ENCODE measurements around the gene DHX29.
"Not testable (repeated sequence)": the region's sequence is repeated elsewhere in the genome, so short reads cannot be mapped to it uniquely, and the experiment has no call there.

Gene DHX29

GRCh38 chr5:55307383-55308253 is at the start of gene DHX29, which contains the start of gene MTREX:
DHX29 (minus strand) TSS chr5:55307694; CDS start chr5:55307573, 121 bp downstream.
MTREX (plus strand) TSS chr5:55307989; CDS start chr5:55308014, 25 bp downstream.
- peak; percentile 95 for DNase-seq

GRCh38 chr5:55356896-55357295 is 49.4 kb upstream of the DHX29 start:
- no peak for DNase-seq

DNA sequence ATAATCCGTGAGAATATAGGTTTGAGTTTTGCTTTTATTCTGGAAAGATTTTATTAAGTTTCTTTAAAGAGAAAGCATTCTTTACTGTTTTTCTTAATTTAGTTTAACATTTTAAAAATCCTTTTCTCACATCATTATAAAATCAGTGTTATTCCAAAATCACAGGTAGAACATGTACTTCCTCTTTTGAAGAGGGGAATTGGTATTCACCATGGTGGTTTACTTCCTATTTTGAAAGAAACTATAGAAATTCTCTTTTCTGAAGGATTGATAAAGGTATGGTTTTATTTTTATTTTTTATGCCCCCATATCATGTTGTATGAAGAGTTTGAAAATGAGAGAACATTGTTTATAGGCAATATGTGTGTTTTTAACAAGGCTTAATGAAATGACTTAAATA is 43.3 kb upstream of the DHX29 start:
- no peak for DNase-seq

DNA sequence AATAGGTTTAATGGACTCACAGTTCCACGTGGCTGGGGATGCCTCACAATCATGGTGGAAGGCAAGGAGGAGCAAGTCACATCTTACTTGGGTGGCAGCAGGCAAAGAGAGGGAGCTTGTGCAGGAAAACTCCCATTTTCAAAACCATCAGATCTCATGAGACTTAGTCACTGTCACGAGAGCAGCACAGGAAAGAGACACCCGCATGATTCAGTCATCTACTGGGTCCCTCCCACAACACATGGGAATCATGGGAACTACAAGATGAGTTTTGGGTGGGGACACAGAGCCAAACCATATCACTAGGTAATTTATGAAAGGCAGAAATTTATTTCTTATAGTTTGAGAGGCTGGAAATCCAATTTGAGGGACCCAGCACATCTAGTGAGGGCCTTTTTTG is 40.3 kb upstream of the DHX29 start:
- no peak for DNase-seq

DNA sequence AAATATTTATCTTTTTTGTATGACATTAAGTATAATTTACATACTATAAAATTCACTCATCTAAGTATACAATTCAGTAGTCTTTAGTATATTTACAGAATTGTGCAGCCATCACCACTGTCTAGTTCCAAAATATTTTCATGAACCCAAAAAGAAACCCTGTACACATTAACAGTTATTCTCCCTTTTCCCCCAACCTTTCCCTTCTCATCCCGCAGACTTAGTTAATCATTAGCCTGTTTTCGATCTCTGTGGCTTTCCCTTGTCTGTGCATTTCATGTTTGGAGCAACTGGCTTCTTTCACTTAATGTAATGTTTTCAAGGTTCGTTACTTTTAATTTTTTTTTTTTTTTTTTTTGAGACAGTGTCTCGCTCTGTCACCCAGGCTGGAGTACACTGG is 37.8 kb upstream of the DHX29 start:
- DNase-seq, result no peak

DNA sequence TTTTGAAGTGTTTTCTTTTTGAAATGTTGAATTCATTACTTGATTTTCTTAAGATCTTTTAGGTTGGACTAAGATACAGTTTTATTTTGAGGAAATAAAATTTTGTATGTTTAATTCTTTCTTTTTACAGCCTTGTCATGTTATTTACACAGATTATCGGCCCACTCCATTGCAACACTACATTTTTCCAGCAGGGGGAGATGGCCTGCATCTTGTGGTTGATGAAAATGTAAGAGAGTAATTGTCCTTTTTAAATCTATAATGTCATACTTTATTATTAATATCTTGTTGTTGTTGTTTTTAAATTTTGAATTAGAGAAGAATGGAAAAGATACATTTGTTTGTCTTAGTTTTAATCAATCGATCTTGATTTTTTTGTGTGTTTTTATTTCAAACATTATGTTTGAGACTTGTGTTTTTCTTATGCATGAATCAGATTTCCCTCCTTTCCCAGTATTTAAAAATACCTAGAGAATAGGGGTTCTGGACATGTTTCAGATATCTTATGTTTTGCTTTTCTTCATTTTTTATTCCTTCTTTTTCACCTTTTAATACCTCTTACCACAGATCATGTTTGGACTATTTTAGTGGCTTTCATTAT is 37.0 kb upstream of the DHX29 start:
- peak; percentile 81 for DNase-seq

GRCh38 chr5:55343609-55344008 is 36.1 kb upstream of the DHX29 start:
- DNase-seq, result no peak

DNA sequence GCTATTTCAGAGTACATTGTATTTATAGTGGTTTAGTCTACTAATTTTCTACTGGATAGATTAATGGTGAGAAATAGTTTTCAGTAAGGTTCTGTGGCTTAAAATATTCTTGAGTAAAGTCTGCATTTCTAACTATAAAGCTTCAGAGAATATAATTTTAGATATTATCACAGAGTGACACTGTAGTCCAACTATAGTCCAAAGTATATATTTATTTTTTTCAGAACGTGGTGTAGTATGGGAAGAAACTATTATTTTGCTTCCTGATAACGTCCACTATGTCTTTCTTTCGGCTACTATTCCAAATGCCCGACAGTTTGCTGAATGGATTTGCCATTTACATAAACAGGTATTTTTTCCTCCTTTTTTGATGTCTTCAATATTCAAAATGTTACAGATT is 35.6 kb upstream of the DHX29 start:
- no peak for DNase-seq

DNA sequence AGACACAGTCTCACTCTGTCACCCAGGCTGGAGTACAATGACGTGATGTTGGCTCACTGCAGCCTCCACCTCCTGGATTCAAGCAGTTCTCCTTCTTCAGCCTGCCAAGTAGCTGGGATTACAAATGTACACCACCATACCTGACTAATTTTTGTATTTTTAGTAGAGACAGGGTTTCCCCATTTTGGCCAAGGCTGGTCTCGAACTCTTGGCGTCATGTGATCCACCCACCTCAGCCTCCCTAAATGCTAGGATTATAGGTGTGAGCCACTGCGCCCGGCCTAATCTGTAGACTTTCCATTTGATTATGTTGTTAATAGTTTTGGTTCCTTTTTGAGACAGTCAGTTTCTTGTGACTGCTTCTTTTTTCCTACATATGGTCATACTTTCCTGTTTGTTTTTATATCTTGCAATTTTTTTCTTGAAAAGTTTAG is 31.3 kb upstream of the DHX29 start:
- peak; percentile 68 for DNase-seq

GRCh38 chr5:55338092-55338613 is 30.7 kb upstream of the DHX29 start:
- no peak for DNase-seq

GRCh38 chr5:55333811-55334210 is 26.3 kb upstream of the DHX29 start:
- DNase-seq, result no peak

DNA sequence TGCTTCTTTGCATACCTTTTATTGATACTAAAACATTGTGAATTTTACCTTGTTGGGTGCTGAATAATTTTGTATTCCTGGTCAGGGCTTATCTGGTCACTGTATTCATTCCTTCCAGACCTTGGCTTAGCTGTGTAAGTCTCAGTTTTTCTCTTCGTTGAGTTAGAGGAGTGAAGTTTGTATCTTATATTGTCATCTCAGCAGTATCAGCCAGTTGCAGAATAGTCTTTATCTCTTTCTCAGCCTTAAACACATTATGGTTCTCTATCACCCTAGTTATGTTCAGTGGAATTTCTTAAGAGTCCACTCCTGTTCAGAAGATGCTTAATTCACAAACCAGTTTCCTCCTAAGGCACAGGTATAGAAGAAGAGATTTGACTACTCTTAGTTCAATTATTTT is 25.5 kb upstream of the DHX29 start:
- DNase-seq, result no peak

DNA sequence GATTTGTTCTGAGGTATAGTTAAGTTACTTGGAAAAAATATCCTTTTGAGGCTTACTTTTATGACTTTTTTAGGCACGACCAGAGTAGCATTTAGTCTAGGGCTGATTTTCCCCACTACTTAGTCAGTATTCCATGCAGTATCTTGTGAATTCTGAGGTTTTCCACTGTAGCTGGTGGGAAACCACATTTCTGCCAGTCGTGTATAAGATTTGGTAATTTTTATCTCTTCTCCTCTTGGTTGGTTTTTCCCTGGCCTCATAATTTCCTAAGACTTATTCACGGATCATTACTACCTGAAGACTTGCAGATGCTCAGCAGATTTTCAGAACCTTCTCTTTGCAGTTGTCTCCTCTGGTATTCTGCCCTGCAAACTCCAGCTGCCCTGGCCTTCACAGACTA is 23.8 kb upstream of the DHX29 start:
- DNase-seq, result no peak

GRCh38 chr5:55327281-55327680 is 19.8 kb upstream of the DHX29 start:
- no peak for DNase-seq

DNA sequence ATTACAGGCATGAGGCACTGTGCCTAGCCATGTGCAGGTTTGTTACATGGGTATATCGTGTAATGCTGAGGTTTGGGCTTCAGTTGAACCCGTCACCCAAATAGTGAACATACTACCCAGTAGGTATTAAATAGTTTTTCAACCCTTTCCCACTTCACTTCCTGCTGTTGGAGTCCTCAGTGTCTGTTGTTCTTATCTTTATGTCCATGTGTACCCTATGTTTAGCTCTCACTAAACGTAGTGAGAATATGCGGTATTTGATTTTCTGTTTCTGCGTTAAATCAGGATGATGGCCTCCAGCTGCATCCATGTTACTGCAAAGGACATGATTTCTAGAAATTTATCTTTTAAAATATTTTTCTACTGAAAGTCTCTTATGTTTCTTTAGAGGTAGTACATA is 18.1 kb upstream of the DHX29 start:
- DNase-seq, result no peak

DNA sequence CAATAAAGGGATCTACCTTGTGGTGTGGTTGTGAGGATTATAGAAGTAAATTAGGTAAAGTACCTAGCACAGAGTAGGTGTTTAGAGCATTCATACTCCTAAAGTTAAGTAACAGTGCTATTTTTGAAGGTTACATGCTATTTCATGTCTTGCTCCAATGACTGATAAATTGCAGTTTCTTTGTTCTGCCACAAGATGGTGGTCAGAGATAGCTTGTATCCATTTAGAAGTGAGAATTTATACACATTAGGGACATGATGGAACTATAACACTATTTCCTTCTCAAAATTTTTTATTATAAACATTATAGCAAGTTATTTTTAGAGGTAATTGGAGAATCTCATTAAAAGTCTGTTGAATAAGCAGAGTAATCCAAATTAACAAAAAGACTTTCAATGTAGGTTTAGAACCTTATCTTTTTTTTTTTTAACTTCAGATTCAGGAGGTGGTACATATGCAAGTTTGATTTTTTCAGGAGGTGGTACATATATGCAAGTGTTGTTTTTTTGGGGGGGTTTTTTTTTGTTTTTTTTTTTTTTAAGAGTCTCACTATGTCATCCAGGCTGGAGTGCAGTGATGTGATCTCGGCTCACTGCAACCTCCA is 17.4 kb upstream of the DHX29 start:
- DNase-seq, result no peak

GRCh38 chr5:55324006-55324405 is 16.5 kb upstream of the DHX29 start:
- no peak for DNase-seq

DNA sequence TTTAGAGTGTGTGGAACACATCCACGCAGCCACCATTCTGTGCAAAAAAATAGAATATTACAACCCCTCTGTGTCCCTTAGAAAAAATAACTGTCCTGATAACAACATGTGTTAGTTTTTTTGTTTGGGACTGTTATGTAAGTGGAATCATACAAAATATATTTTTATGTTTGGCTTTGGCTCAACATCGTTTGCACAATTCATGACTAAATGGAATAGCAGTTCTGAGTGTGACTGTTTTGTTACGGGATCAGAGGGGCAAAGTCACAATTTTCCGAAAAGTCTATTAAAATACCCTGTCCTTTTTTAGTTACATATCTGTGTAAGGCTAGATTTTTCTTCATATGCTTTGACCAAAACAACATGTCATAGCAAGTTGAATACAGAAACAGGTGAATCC is 13.1 kb upstream of the DHX29 start:
- DNase-seq, result no peak

DNA sequence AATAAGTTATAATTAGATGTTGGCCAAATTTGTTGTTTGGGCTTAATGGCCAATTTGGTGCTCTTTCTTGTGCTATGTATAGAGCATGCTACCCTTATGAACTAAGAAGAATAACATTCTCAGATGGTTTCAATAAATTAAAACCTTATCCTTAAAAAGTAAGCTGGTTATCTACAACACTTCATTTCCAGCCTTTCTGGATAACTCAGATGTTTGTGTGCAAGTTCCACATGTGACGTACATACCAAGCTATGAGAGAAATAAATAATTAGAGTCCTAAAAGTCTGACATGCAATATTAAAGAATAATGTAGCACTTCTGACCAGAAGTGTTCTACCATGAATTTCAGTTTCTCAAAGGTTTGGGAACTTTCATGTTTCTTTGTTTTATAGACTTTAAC is 12.0 kb upstream of the DHX29 start:
- no peak for DNase-seq

DNA sequence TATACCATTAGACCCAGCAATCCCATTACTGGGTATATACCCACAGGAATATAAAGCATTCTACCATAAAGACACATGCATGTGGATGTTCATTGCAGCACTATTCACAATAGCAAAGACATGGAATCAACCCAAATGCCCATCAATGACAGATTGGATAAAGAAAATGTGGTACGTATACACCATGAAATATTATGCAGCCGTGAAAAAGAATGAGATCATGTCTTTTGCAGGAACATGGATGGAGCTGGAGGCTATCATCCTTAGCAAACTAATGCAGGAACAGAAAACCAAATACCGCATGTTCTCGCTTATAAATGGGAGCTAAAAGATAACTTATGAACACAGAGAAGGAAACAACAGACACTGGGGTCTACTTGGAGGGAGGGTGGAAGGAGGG is 10.7 kb upstream of the DHX29 start:
- not testable (repeated sequence) for DNase-seq

GRCh38 chr5:55316837-55317236 is 9.3 kb upstream of the DHX29 start:
- DNase-seq, result no peak

- no peak for DNase-seq
These were observed 8.8 kb upstream of the DHX29 start for GRCh38 chr5:55316289-55316688.

- no peak for DNase-seq
These were observed 6.5 kb upstream of the DHX29 start for GRCh38 chr5:55313870-55314617.
